Kidney capillary endothelial cell (primary cell): ENCODE data around the gene TYK2.
"Not testable (repeated sequence)": the region's sequence is repeated elsewhere in the genome, so short reads cannot be mapped to it uniquely, and the experiment has no call there.

Experiments
- DNase-seq: peaks from one replicate; pipeline ENCODE4 v3.0.0-alpha.2; 2018; ENCODE audit warnings: low spot score

Gene TYK2

GRCh38 chr19:10407096-10407495 is 26.7 kb upstream of the TYK2 start:
- DNase-seq = no peak

- no peak for DNase-seq
Measured at GRCh38 chr19:10406191-10406590, 25.8 kb upstream of the TYK2 start.

- no peak for DNase-seq
Measured at GRCh38 chr19:10404888-10405820, 24.8 kb upstream of the TYK2 start.

GRCh38 chr19:10403137-10404021 is 23.0 kb upstream of the TYK2 start, which contains the start of gene CDC37:
CDC37 (minus strand) TSS chr19:10403542; CDS start chr19:10403479, 63 bp downstream.
- DNase-seq = peak; percentile 93

- DNase-seq = peak; percentile 93
Measured at GRCh38 chr19:10402441-10403038, 22.2 kb upstream of the TYK2 start.

- DNase-seq = no peak
Measured at GRCh38 chr19:10399878-10400277, 19.5 kb upstream of the TYK2 start.

- DNase-seq = not testable (repeated sequence)
Measured at GRCh38 chr19:10399340-10399739, 19.0 kb upstream of the TYK2 start.

GRCh38 chr19:10398819-10399218 is 18.4 kb upstream of the TYK2 start:
- DNase-seq = no peak

GRCh38 chr19:10395917-10396316 is 15.5 kb upstream of the TYK2 start:
- no peak for DNase-seq

GRCh38 chr19:10395436-10395835 is 15.1 kb upstream of the TYK2 start:
- DNase-seq = no peak

GRCh38 chr19:10395003-10395402 is 14.6 kb upstream of the TYK2 start:
- no peak for DNase-seq

- no peak for DNase-seq
Measured at GRCh38 chr19:10393137-10393536, 12.8 kb upstream of the TYK2 start.

GRCh38 chr19:10392120-10392519 is 11.7 kb upstream of the TYK2 start:
- no peak for DNase-seq

GRCh38 chr19:10390652-10391286 is 10.4 kb upstream of the TYK2 start:
- DNase-seq = peak; percentile 54

- no peak for DNase-seq
Measured at GRCh38 chr19:10389863-10390262, 9.5 kb upstream of the TYK2 start.

GRCh38 chr19:10388957-10389356 is 8.6 kb upstream of the TYK2 start:
- DNase-seq = peak; percentile 71

GRCh38 chr19:10384580-10384979 is 4.2 kb upstream of the TYK2 start:
- no peak for DNase-seq

- not testable (repeated sequence) for DNase-seq
Measured at GRCh38 chr19:10383223-10383499, 2.8 kb upstream of the TYK2 start.

GRCh38 chr19:10379880-10380312 is 476 bp downstream of the TYK2 start:
- no peak for DNase-seq

- no peak for DNase-seq
Measured at GRCh38 chr19:10378124-10378523, 2.2 kb downstream of the TYK2 start.

- DNase-seq = not testable (repeated sequence)
Measured at GRCh38 chr19:10377140-10377640, 3.2 kb downstream of the TYK2 start.

- no peak for DNase-seq
Measured at GRCh38 chr19:10374931-10375330, 5.4 kb downstream of the TYK2 start.
